HEK293 (cell line): ENCODE data around the gene DKK3.

Experiments used
- CTCF ChIA-PET: fragments of 350-600 bp; formaldehyde crosslinking; extraction: SDS; loops from one replicate; lab custom pipeline; 2021; ENCODE audit warnings: antibody characterized with exemption; lab: Yijun Ruan, JAX
- POLR2A ChIA-PET: fragments of 300-600 bp; formaldehyde crosslinking; extraction: SDS; loops from one replicate; lab custom pipeline; 2020; ENCODE audit warnings: antibody characterized with exemption, inconsistent platforms; lab: Yijun Ruan, JAX
- H3K27ac ChIP-seq: fragments of 200-500 bp; sonication (Bioruptor generic); 2 replicates; pipeline ENCODE4 v1.5.1; 2014; ENCODE audit warnings: low read depth, low read length, control low read depth, inconsistent platforms; ENCODE audit errors: extremely low read depth
- H3K36me3 ChIP-seq, 2 experiments: fragments of 200-500 bp in 1 of 2; sonication (Bioruptor generic) in 1 of 2; 1 replicate in 1 of 2; 2 replicates in 1 of 2; pipeline ENCODE4 v1.5.1; 2014 to 2017; ENCODE audit warnings: inconsistent platforms in 2 of 2, low read length in 2 of 2; ENCODE audit not compliant: control insufficient read depth in 2 of 2, insufficient read depth in 1 of 2
- H3K4me1 ChIP-seq: fragments of 200-500 bp; sonication (Bioruptor generic); 2 replicates; pipeline ENCODE4 v1.5.1; 2014; ENCODE audit warnings: mild to moderate bottlenecking, low read length, inconsistent platforms; ENCODE audit not compliant: control insufficient read depth, insufficient read depth
- H3K4me3 ChIP-seq: 2 replicates; pipeline ENCODE4 v1.5.1; 2011; ENCODE audit warnings: low read depth, mild to moderate bottlenecking, control low read depth, low read length, moderate library complexity
- H3K9me3 ChIP-seq: fragments of 200-500 bp; sonication (Bioruptor generic); 2 replicates; pipeline ENCODE4 v1.5.1; 2014; ENCODE audit warnings: low read depth, low read length, inconsistent platforms; ENCODE audit not compliant: control insufficient read depth, insufficient read depth
- BCL11B ChIP-seq: fragments of 450-650 bp; formaldehyde crosslinking; IDR thresholded peaks from 2 replicates; pipeline ENCODE4 v1.5.1; 2016; ENCODE audit warnings: low read depth, missing biosample characterization, missing genetic modification characterization
- GFI1B ChIP-seq: fragments of 450-650 bp; formaldehyde crosslinking; IDR thresholded peaks from 2 replicates; pipeline ENCODE4 v1.5.1; 2016; ENCODE audit warnings: missing biosample characterization, missing genetic modification characterization
- HOXA7 ChIP-seq: sonication (generic); formaldehyde crosslinking; IDR thresholded peaks from 2 replicates; pipeline ENCODE4 v1.8.1; 2022; ENCODE audit warnings: missing genetic modification reagents, borderline replicate concordance
- SP7 ChIP-seq: fragments of 450-650 bp; formaldehyde crosslinking; IDR thresholded peaks from 2 replicates; pipeline ENCODE4 v1.5.1; 2016; ENCODE audit warnings: missing biosample characterization, missing genetic modification characterization
- ZFP41 ChIP-seq: fragments of 450-650 bp; formaldehyde crosslinking; IDR thresholded peaks from 2 replicates; pipeline ENCODE4 v1.5.1; 2016; ENCODE audit warnings: missing biosample characterization, missing genetic modification characterization, borderline replicate concordance
- ZFP69B ChIP-seq: fragments of 450-650 bp; formaldehyde crosslinking; IDR thresholded peaks from 2 replicates; pipeline ENCODE4 v1.5.1; 2016; ENCODE audit warnings: missing biosample characterization, missing genetic modification characterization
- ZNF138 ChIP-seq: fragments of 450-650 bp; formaldehyde crosslinking; IDR thresholded peaks from 2 replicates; pipeline ENCODE4 v1.5.1; 2016; ENCODE audit warnings: missing biosample characterization, missing genetic modification characterization, borderline replicate concordance
- ZNF2 ChIP-seq: fragments of 450-650 bp; formaldehyde crosslinking; IDR thresholded peaks from 2 replicates; pipeline ENCODE4 v1.5.1; 2016; ENCODE audit warnings: missing biosample characterization, missing genetic modification characterization
- ZNF311 ChIP-seq: fragments of 450-650 bp; formaldehyde crosslinking; IDR thresholded peaks from 2 replicates; pipeline ENCODE4 v1.5.1; 2017; ENCODE audit warnings: missing biosample characterization, missing genetic modification characterization, borderline replicate concordance
- ZNF596 ChIP-seq: fragments of 450-650 bp; IDR thresholded peaks from 2 replicates; pipeline ENCODE4 v1.5.0; 2018; ENCODE audit warnings: missing biosample characterization, mild to moderate bottlenecking, missing genetic modification characterization, moderate library complexity
- ZNF664 ChIP-seq: fragments of 450-650 bp; formaldehyde crosslinking; IDR thresholded peaks from 2 replicates; pipeline ENCODE4 v1.5.1; 2016; ENCODE audit warnings: missing biosample characterization, missing genetic modification characterization
- ZNF707 ChIP-seq: fragments of 450-650 bp; formaldehyde crosslinking; IDR thresholded peaks from 2 replicates; pipeline ENCODE4 v1.5.1; 2016; ENCODE audit warnings: missing biosample characterization, missing genetic modification characterization
- ZNF747 ChIP-seq: fragments of 450-650 bp; formaldehyde crosslinking; IDR thresholded peaks from 2 replicates; pipeline ENCODE4 v1.5.1; 2016; ENCODE audit warnings: missing biosample characterization, missing genetic modification characterization
- ZNF785 ChIP-seq: fragments of 450-650 bp; formaldehyde crosslinking; IDR thresholded peaks from 2 replicates; pipeline ENCODE4 v1.5.1; 2016; ENCODE audit warnings: missing biosample characterization, missing genetic modification characterization
- TF ChIP-seq, protein P1 (sequence below): fragments of 450-650 bp; formaldehyde crosslinking; IDR thresholded peaks from 2 replicates; pipeline ENCODE4 v1.5.1; 2017; ENCODE audit warnings: missing biosample characterization, mild to moderate bottlenecking, missing genetic modification characterization, moderate library complexity
- TF ChIP-seq, protein P2 (sequence below): fragments of 450-650 bp; formaldehyde crosslinking; IDR thresholded peaks from 2 replicates; pipeline ENCODE4 v1.5.1; 2016; ENCODE audit warnings: missing biosample characterization, missing genetic modification characterization
- TF ChIP-seq, protein P3 (sequence below): fragments of 450-650 bp; formaldehyde crosslinking; IDR thresholded peaks from 2 replicates; pipeline ENCODE4 v1.5.1; 2016; ENCODE audit warnings: missing biosample characterization, missing genetic modification characterization, low read depth
- TF ChIP-seq, protein P4 (sequence below): fragments of 450-650 bp; formaldehyde crosslinking; IDR thresholded peaks from 2 replicates; pipeline ENCODE4 v1.5.1; 2016; ENCODE audit warnings: missing biosample characterization, missing genetic modification characterization, borderline replicate concordance
- TF ChIP-seq, protein P5 (sequence below): fragments of 450-650 bp; formaldehyde crosslinking; IDR thresholded peaks from 2 replicates; pipeline ENCODE4 v1.5.1; 2017; ENCODE audit warnings: missing biosample characterization, missing genetic modification characterization

The DKK3 gene

DNA sequence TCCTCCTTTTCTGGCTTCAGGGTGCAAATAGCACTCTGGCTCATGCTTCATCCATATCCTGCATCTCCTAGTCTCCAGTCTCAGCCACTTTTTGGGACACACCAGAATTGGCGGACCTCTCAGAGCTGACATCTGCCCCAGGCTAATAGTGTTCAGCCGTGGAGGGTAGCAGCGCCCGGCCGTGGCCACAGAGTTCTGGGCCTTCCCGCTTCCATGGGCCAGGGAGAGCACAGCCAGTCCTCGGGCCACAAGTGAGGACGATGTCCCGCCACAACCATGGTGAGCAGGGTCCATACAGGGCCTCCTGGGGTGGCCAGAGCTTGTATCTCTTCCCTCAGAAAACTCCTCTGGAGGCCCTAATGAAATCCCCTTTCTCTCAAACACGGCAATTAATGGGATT is 26.0 kb downstream of the DKK3 start:
- H3K36me3 ChIP-seq, result no peaks in the 10 kb centered on the region
- no peak overlapping the region for H3K4me3 ChIP-seq
- H3K4me1 ChIP-seq, result no peaks in the 10 kb centered on the region
- ChIA-PET CTCF (interaction anchor here (1.2 kb wide), 1 partner anchor 306 kb away, joined by 3 read pairs; no protein-coding TSS in a partner anchor), POLR2A (no interaction called here)
- no peaks in the 10 kb centered on the region for H3K9me3 ChIP-seq
- no peak overlapping the region for H3K27ac ChIP-seq
- TF ChIP-seq ZFP41 (no peak), BCL11B (no peak), ZNF707 (no peak), ZNF596 (tag by site-specific recombination) (no peak), ZNF2 (tag by site-specific recombination) (no peak), SP7 (tag by site-specific recombination) (no peak), ZNF664 (tag by site-specific recombination) (no peak), ZNF747 (tag by site-specific recombination) (no peak), ZNF138 (tag by site-specific recombination) (no peak), ZFP69B (tag by site-specific recombination) (no peak), ZNF311 (tag by site-specific recombination) (no peak), HOXA7 (no peak)
- TF ChIP-seq, protein P1, sequence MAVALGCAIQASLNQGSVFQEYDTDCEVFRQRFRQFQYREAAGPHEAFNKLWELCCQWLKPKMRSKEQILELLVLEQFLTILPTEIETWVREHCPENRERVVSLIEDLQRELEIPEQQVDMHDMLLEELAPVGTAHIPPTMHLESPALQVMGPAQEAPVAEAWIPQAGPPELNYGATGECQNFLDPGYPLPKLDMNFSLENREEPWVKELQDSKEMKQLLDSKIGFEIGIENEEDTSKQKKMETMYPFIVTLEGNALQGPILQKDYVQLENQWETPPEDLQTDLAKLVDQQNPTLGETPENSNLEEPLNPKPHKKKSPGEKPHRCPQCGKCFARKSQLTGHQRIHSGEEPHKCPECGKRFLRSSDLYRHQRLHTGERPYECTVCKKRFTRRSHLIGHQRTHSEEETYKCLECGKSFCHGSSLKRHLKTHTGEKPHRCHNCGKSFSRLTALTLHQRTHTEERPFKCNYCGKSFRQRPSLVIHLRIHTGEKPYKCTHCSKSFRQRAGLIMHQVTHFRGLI (tag by site-specific recombination), result no peak
- TF ChIP-seq, protein P2, sequence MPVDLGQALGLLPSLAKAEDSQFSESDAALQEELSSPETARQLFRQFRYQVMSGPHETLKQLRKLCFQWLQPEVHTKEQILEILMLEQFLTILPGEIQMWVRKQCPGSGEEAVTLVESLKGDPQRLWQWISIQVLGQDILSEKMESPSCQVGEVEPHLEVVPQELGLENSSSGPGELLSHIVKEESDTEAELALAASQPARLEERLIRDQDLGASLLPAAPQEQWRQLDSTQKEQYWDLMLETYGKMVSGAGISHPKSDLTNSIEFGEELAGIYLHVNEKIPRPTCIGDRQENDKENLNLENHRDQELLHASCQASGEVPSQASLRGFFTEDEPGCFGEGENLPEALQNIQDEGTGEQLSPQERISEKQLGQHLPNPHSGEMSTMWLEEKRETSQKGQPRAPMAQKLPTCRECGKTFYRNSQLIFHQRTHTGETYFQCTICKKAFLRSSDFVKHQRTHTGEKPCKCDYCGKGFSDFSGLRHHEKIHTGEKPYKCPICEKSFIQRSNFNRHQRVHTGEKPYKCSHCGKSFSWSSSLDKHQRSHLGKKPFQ (tag by site-specific recombination), result no peak
- TF ChIP-seq, protein P3, sequence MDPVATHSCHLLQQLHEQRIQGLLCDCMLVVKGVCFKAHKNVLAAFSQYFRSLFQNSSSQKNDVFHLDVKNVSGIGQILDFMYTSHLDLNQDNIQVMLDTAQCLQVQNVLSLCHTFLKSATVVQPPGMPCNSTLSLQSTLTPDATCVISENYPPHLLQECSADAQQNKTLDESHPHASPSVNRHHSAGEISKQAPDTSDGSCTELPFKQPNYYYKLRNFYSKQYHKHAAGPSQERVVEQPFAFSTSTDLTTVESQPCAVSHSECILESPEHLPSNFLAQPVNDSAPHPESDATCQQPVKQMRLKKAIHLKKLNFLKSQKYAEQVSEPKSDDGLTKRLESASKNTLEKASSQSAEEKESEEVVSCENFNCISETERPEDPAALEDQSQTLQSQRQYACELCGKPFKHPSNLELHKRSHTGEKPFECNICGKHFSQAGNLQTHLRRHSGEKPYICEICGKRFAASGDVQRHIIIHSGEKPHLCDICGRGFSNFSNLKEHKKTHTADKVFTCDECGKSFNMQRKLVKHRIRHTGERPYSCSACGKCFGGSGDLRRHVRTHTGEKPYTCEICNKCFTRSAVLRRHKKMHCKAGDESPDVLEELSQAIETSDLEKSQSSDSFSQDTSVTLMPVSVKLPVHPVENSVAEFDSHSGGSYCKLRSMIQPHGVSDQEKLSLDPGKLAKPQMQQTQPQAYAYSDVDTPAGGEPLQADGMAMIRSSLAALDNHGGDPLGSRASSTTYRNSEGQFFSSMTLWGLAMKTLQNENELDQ (tag by site-specific recombination), result no peak
- TF ChIP-seq, protein P4, sequence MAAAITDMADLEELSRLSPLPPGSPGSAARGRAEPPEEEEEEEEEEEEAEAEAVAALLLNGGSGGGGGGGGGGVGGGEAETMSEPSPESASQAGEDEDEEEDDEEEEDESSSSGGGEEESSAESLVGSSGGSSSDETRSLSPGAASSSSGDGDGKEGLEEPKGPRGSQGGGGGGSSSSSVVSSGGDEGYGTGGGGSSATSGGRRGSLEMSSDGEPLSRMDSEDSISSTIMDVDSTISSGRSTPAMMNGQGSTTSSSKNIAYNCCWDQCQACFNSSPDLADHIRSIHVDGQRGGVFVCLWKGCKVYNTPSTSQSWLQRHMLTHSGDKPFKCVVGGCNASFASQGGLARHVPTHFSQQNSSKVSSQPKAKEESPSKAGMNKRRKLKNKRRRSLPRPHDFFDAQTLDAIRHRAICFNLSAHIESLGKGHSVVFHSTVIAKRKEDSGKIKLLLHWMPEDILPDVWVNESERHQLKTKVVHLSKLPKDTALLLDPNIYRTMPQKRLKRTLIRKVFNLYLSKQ, result no peak
- TF ChIP-seq, protein P5, sequence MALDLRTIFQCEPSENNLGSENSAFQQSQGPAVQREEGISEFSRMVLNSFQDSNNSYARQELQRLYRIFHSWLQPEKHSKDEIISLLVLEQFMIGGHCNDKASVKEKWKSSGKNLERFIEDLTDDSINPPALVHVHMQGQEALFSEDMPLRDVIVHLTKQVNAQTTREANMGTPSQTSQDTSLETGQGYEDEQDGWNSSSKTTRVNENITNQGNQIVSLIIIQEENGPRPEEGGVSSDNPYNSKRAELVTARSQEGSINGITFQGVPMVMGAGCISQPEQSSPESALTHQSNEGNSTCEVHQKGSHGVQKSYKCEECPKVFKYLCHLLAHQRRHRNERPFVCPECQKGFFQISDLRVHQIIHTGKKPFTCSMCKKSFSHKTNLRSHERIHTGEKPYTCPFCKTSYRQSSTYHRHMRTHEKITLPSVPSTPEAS, result no peak

DNA sequence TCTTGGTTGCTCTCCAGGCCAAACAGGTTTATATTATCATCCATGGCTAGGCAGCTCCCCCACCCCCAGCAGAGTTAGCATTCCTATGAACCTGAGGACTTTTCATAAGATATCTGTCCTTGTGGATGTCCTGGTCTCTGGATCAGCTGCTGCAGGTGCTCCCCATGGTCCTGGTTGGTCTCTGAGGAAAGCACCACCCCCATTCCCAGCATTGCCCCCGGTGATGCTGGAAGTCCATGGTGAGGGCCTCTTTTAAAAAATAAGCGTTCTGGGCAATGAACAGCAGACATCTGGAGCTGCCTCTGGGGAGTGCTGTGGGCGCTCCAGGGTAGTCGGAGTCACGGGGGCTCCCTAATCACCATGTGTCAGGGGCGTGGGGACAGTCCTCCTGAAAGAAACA is 26.6 kb downstream of the DKK3 start:
- ChIA-PET CTCF (interaction anchor here (0.9 to 1.5 kb wide), 2 partner anchors 15 to 300 kb away, joined by 4 read pairs; no protein-coding TSS in a partner anchor), POLR2A (interaction anchor here (0.6 kb wide), 1 partner anchor 301 kb away, joined by 8 read pairs; no protein-coding TSS in a partner anchor)
- Histone ChIP-seq H3K4me1 (no peaks in the 10 kb centered on the region), H3K27ac (no peak overlapping the region), H3K4me3 (no peak overlapping the region), H3K9me3 (no peaks in the 10 kb centered on the region), H3K36me3 (no peaks in the 10 kb centered on the region)
- no peak for TF ChIP-seq ZNF785 (tag by site-specific recombination)
- TF ChIP-seq GFI1B (tag by site-specific recombination), result no peak
